D721Med (cell line): ENCODE results near the gene HDAC7.

Experiments
- DNase-seq: peaks from one replicate; pipeline ENCODE4 v3.0.0; 2011; ENCODE audit warnings: low spot score; ENCODE audit not compliant: insufficient read length
- FAIRE-seq: peaks from 2 replicates; lab custom pipeline; 2011; peaks lifted over from hg19 to GRCh38; lab: Jason Lieb, UNC
- CTCF ChIP-seq: IDR thresholded peaks from 2 replicates; pipeline ENCODE4 v1.5.1; 2012; ENCODE audit warnings: mild to moderate bottlenecking, control low read depth; ENCODE audit not compliant: insufficient read depth; ENCODE audit errors: missing control alignments

HDAC7 gene

DNA sequence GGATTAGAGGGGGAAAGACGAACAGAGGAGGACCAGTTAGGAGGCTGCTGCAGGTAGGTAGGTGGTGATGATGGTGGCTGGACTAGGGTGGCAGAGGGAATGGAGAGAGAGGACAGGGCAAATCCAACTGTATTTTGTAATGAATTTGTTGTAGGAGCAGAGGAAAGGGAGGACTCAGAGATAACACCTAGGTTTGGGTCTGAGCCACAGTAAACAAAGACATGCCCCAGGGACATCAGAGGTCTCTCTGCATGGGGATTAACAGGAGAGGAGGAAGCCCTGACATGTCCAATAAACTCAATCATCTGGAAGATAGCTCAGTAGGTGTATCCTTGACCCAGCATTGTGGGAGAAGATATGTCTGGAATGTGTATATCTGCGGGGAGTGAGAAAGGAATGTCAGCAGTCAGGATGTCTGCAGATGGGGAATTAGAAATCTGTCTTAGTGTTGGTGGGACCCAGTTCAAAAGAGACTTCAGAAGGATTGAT lies 51.3 kb downstream of the HDAC7 start:
- TF ChIP-seq CTCF: no peak
- FAIRE-seq (no peak), DNase-seq (no peak)

- no peak for FAIRE-seq
- TF ChIP-seq CTCF: peak; percentile 52
Measured at GRCh38 chr12:47767216-47767724, 52.4 kb downstream of the HDAC7 start.

DNA sequence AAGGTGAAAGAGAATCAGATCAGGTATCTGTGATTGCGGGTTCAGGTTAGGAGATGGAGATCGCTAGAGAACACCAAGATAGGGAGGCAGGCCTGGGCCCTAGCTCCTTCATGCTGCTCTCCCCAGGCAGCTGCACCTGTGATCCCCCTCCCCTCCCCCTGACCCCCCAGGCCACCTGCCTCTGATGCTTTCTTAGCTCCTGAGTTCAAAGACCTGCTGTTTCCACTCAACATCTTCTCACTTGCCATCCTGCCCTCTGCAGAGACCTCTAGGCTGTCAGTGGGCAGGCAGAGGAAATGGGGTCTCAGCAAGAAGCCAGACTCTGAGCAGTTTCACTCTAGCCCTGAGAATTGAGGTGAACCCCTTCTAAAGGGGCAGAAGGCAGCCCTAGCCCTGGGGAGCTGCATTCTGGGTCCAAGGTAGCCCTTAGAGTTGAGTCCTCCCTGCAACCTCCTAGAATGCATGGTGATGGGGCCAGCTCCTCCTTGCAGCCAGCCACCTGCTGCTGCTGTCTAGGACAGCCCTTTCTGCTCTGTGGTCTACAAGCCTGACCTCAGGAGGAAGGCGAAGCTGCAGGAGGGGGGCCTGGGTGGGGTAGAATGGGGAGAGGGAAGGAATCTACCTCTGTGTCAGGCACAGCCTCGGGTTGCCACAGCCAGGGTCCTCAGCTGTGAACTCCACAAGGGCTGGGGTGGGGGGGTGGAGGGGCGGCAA lies 53.0 kb downstream of the HDAC7 start:
- no peak for DNase-seq
- FAIRE-seq: no peak
- TF ChIP-seq CTCF: no peak

More at GRCh38 chr12:47767216-47767724, 52.4 kb downstream of the HDAC7 start:
- peak; percentile 60 for DNase-seq

- DNase-seq (no peak), FAIRE-seq (no peak)
- TF ChIP-seq CTCF: no peak
Measured at GRCh38 chr12:47763481-47764346, 56.0 kb downstream of the HDAC7 start.

DNA sequence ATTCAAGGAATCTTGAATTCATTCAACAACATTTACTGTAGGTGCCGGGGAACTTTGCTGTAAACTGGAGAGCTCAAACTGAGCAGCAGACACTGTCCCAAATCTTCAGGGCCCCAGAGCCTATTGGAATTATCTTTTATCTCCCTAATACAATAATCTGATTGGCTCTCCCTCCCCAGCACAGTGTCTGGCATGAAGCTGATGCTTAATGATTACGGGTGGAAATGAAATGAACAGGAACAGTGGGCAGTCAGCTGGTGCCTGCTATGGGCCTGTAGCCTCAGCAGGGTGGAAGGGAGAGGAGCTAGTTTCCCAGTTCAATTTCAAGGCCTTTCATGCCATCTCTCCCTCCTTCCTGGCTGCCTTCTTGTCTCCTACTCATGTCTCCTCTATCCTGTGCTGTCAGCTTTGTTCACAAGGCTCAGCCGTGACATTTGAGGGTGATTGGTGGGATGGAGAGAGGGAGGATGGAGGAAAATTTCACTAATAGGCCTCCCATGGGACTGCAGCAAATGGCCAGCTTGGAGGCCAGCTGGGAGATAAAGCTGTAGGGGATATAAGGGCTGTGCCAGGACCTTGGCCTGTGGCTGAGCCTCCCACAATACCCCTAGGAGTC lies 56.7 kb downstream of the HDAC7 start:
- TF ChIP-seq CTCF: no peak

GRCh38 chr12:47758834-47759690 lies 60.6 kb downstream of the HDAC7 start, which contains the start of gene RAPGEF3:
TSS of gene RAPGEF3 (minus strand) at chr12:47758880. CDS start at chr12:47758556, 324 bp downstream.
- TF ChIP-seq CTCF: peak; percentile 35
- peak; percentile 83 for DNase-seq
- no peak for FAIRE-seq

More for the DNA sequence above, 56.7 kb downstream of the HDAC7 start:
- DNase-seq (no peak), FAIRE-seq (no peak)
